ENCODE data around the gene FADD. TPM values are rescaled to one million over a fixed set of nuclear protein-coding genes. Genes with fewer than 3 reads are reported as not detected.

Gene FADD
- total RNA-seq, 1 donor from 2014 or later = 18.9 TPM

- Histone ChIP-seq H3K9me3 (ENCODE audit: low read depth) (no peaks in the 10 kb centered on the region), H3K27ac (peak overlapping the region; percentile 85)
- H3K27ac Mint-ChIP-seq = peak overlapping the region; percentile 96
Measured at GRCh38 chr11:70175236-70175698, 27.8 kb upstream of the FADD start.

GRCh38 chr11:70176940-70177689 lies 26.0 kb upstream of the FADD start:
- Histone ChIP-seq H4K20me1 (ENCODE audit: low read depth) (no peaks in the 10 kb centered on the region), H3K27ac (no peak overlapping the region), H3F3A (ENCODE audit: low read depth) (peaks cover 19% of the 10 kb centered on the region), H3K9ac (no peak overlapping the region), H3K4me1 (peaks cover 22% of the 10 kb centered on the region), H3K4me3 (no peak overlapping the region), H3K27me3 (no peaks in the 10 kb centered on the region), H3K9me3 (ENCODE audit: low read depth) (no peaks in the 10 kb centered on the region), H3K36me3 (no peaks in the 10 kb centered on the region), H3K79me2 (ENCODE audit: low read depth) (no peaks in the 10 kb centered on the region), H3K4me2 (no peak overlapping the region), H2AFZ (replicated peaks) (no peak overlapping the region)
- Mint-ChIP-seq H3K27ac (peak overlapping the region; percentile 87), H3K4me1 (peaks cover 34% of the 10 kb centered on the region), H3K4me3 (no peak overlapping the region), H3K9me3 (peaks cover 2% of the 10 kb centered on the region), H3K36me3 (no peaks in the 10 kb centered on the region), H3K27me3 (ENCODE audit: insufficient read depth, low read depth) (peaks cover 18% of the 10 kb centered on the region)
- DNase-seq (ENCODE audit: low spot score) = peak; percentile 56
- TF ChIP-seq EZH2 (IDR thresholded peaks at IDR 0.05) (no peak), EZH2phosphoT487 (IDR thresholded peaks at IDR 0.05) (no peak), CTCF (IDR thresholded peaks at IDR 0.05) (peak; percentile 58)

More at GRCh38 chr11:70175236-70175698, 27.8 kb upstream of the FADD start:
- Histone ChIP-seq H2AFZ (replicated peaks) (peak overlapping the region; percentile 31), H3K4me3 (no peak overlapping the region), H3K79me2 (ENCODE audit: low read depth) (no peaks in the 10 kb centered on the region), H3K27me3 (no peaks in the 10 kb centered on the region), H3F3A (ENCODE audit: low read depth) (peaks cover 19% of the 10 kb centered on the region), H4K20me1 (ENCODE audit: low read depth) (no peaks in the 10 kb centered on the region), H3K4me2 (peak overlapping the region; percentile 43), H3K9ac (no peak overlapping the region), H3K4me1 (peaks cover 17% of the 10 kb centered on the region), H3K36me3 (no peaks in the 10 kb centered on the region)
- peak; percentile 76 for DNase-seq (ENCODE audit: low spot score)
- peaks cover 31% of the 10 kb centered on the region for H3K4me1 Mint-ChIP-seq
- H3K36me3 Mint-ChIP-seq = no peaks in the 10 kb centered on the region
- peaks cover 28% of the 10 kb centered on the region for H3K27me3 Mint-ChIP-seq (ENCODE audit: insufficient read depth, low read depth)
- H3K4me3 Mint-ChIP-seq = peak overlapping the region; percentile 46
- no peak for TF ChIP-seq CTCF (IDR thresholded peaks at IDR 0.05)
- TF ChIP-seq EZH2phosphoT487 (IDR thresholded peaks at IDR 0.05) = no peak
- no peak for TF ChIP-seq EZH2 (IDR thresholded peaks at IDR 0.05)
- H3K9me3 Mint-ChIP-seq = peaks cover 2% of the 10 kb centered on the region

- Histone ChIP-seq H3K79me2 (ENCODE audit: low read depth) (no peaks in the 10 kb centered on the region), H3K4me1 (peaks cover 5% of the 10 kb centered on the region), H2AFZ (replicated peaks) (no peak overlapping the region), H3K4me2 (no peak overlapping the region), H3K27ac (no peak overlapping the region), H3K27me3 (no peaks in the 10 kb centered on the region), H3K9me3 (ENCODE audit: low read depth) (no peaks in the 10 kb centered on the region), H3K36me3 (no peaks in the 10 kb centered on the region), H3K9ac (no peak overlapping the region), H4K20me1 (ENCODE audit: low read depth) (no peaks in the 10 kb centered on the region), H3K4me3 (no peak overlapping the region), H3F3A (ENCODE audit: low read depth) (no peaks in the 10 kb centered on the region)
- Mint-ChIP-seq H3K27ac (no peak overlapping the region), H3K9me3 (peaks cover 2% of the 10 kb centered on the region), H3K27me3 (ENCODE audit: insufficient read depth, low read depth) (peaks cover 15% of the 10 kb centered on the region), H3K4me1 (peaks cover 7% of the 10 kb centered on the region), H3K4me3 (no peak overlapping the region), H3K36me3 (no peaks in the 10 kb centered on the region)
- DNase-seq (ENCODE audit: low spot score) = no peak
- TF ChIP-seq EZH2phosphoT487 (IDR thresholded peaks at IDR 0.05) (no peak), CTCF (IDR thresholded peaks at IDR 0.05) (no peak), EZH2 (IDR thresholded peaks at IDR 0.05) (no peak)
Measured at GRCh38 chr11:70180906-70181305, 22.2 kb upstream of the FADD start.
